HepG2 (cell line): ENCODE results near the gene CTNNA3. TPM values are rescaled to one million over a fixed set of nuclear protein-coding genes. Genes with fewer than 3 reads are reported as not detected.

Experiments
- ATAC-seq: fragments of 200-7000 bp; cut with Tn5 transposase; 3 replicates; pipeline ENCODE4 v1.9.1; 2020; ENCODE audit warnings: mild to moderate bottlenecking, moderate library complexity
- BruUV-seq: library from RNA; stranded (reverse); fragments of 400-500 nt; replicated peaks from 2 replicates; lab custom pipeline; 2021; lab: Mats Ljungman, UMichigan
- CTCF ChIA-PET: fragments of 300-600 bp; formaldehyde crosslinking; extraction: SDS; loops from one replicate; lab custom pipeline; 2021; ENCODE audit warnings: low total read pairs, inconsistent platforms, low intra/inter-chr PET ratio; lab: Yijun Ruan, JAX
- POLR2A ChIA-PET: fragments of 350-600 bp; sonication (Branson Sonifier 250); formaldehyde crosslinking; loops from one replicate; lab custom pipeline; 2020; ENCODE audit warnings: antibody characterized with exemption, inconsistent platforms; lab: Yijun Ruan, JAX
- DNase-seq: peaks from one replicate; pipeline ENCODE4 v3.0.0-alpha.2; 2015; ENCODE audit warnings: low spot score
- FAIRE-seq: peaks from 3 replicates; lab custom pipeline; 2011; peaks lifted over from hg19 to GRCh38; lab: Jason Lieb, UNC
- H2AFZ ChIP-seq: one replicate; pipeline ENCODE4 v1.6.1; 2011; ENCODE audit warnings: low read length, inconsistent platforms
- H3K27ac ChIP-seq: fragments of 300-600 bp; 3 replicates; pipeline ENCODE4 v1.8.0; 2011; ENCODE audit warnings: mixed run types, mild to moderate bottlenecking, mixed read lengths, low read length, inconsistent platforms; ENCODE audit not compliant: insufficient read depth; ENCODE audit errors: extremely low read length
- H3K27me3 ChIP-seq, 2 experiments: fragments of 200-600 bp in 1 of 2; 2 replicates in 1 of 2; 3 replicates in 1 of 2; pipeline versions ENCODE4 v1.6.0 to v1.8.0; 2011; ENCODE audit warnings: low read length in 2 of 2, mild to moderate bottlenecking in 2 of 2, moderate library complexity in 2 of 2, inconsistent platforms in 1 of 2; ENCODE audit not compliant: insufficient read depth in 2 of 2, control insufficient read depth in 1 of 2
- H3K36me3 ChIP-seq, 2 experiments: fragments of 200-600 bp in 1 of 2; replicated peaks in 1 of 2; 2 replicates in 1 of 2; 3 replicates in 1 of 2; pipeline versions ENCODE4 v1.5.1 to v1.8.0; 2011; ENCODE audit warnings: low read length in 2 of 2, inconsistent platforms in 1 of 2; ENCODE audit not compliant: insufficient read depth in 2 of 2, control insufficient read depth in 1 of 2
- H3K4me1 ChIP-seq: 2 replicates; pipeline ENCODE4 v1.5.1; 2012; ENCODE audit warnings: low read length, inconsistent platforms; ENCODE audit not compliant: insufficient read depth
- H3K4me2 ChIP-seq: 2 replicates; pipeline ENCODE4 v1.6.0; 2011; ENCODE audit warnings: low read depth, low read length, inconsistent platforms
- H3K4me3 ChIP-seq, 3 experiments: fragments of 200-600 bp in 1 of 3; sonication (generic), shearing (Covaris generic) in 1 of 3; replicated peaks in 1 of 3; 2 replicates each; pipeline ENCODE4 v1.5.1; 2011 to 2016; ENCODE audit warnings: low read length in 3 of 3, inconsistent platforms in 2 of 3, low read depth in 2 of 3, mild to moderate bottlenecking in 2 of 3, control low read depth in 1 of 3, mixed read lengths in 1 of 3; ENCODE audit not compliant: insufficient read depth in 1 of 3
- H3K79me2 ChIP-seq: one replicate; pipeline ENCODE4 v1.6.1; 2011; ENCODE audit warnings: low read length, inconsistent platforms; ENCODE audit not compliant: insufficient read depth
- H3K9ac ChIP-seq: 2 replicates; pipeline ENCODE4 v1.6.0; 2011; ENCODE audit warnings: mild to moderate bottlenecking, low read depth, low read length, inconsistent platforms; ENCODE audit not compliant: insufficient read depth
- H3K9me3 ChIP-seq: 2 replicates; pipeline ENCODE4 v1.5.1; 2012; ENCODE audit warnings: mild to moderate bottlenecking, low read length
- H4K20me1 ChIP-seq: 2 replicates; pipeline ENCODE4 v1.6.0; 2011; ENCODE audit warnings: inconsistent platforms, mild to moderate bottlenecking, low read length, moderate library complexity; ENCODE audit not compliant: insufficient read depth
- BORCS8-MEF2B ChIP-seq: sonication (generic); formaldehyde crosslinking; IDR thresholded peaks from 2 replicates; pipeline ENCODE4 v1.8.0; 2022; ENCODE audit warnings: mild to moderate bottlenecking, missing genetic modification reagents
- CBX1 ChIP-seq: IDR thresholded peaks from one replicate; pipeline ENCODE4 v1.6.1; 2016; ENCODE audit warnings: antibody characterized with exemption, low read depth
- CC2D1A ChIP-seq: sonication (generic); formaldehyde crosslinking; IDR thresholded peaks from 2 replicates; pipeline ENCODE4 v1.8.1; 2023; ENCODE audit warnings: mild to moderate bottlenecking, missing genetic modification reagents
- CEBPB ChIP-seq: IDR thresholded peaks from 2 replicates; pipeline ENCODE4 v1.6.1; 2011; ENCODE audit warnings: low read depth, low read length, improper control_type of control experiment, borderline replicate concordance
- FOXJ3 ChIP-seq: sonication (generic); formaldehyde crosslinking; IDR thresholded peaks from 2 replicates; pipeline ENCODE4 v1.4.0; 2020; ENCODE audit warnings: missing genetic modification reagents, mild to moderate bottlenecking, borderline replicate concordance
- FOXK2 ChIP-seq: fragments of 450-650 bp; IDR thresholded peaks from 2 replicates; pipeline ENCODE4 v1.6.1; 2016
- MED13 ChIP-seq: sonication (generic); formaldehyde crosslinking; IDR thresholded peaks from 2 replicates; pipeline ENCODE4 v1.5.0; 2020; ENCODE audit warnings: missing genetic modification reagents
- MLLT10 ChIP-seq: sonication (generic); formaldehyde crosslinking; IDR thresholded peaks from 2 replicates; pipeline ENCODE4 v1.4.0; 2020; ENCODE audit warnings: missing genetic modification reagents
- PRMT3 ChIP-seq: sonication (generic); formaldehyde crosslinking; IDR thresholded peaks from 2 replicates; pipeline ENCODE4 v1.8.1; 2022; ENCODE audit warnings: low read depth, mild to moderate bottlenecking, moderate library complexity, missing genetic modification reagents, borderline replicate concordance
- TP53 ChIP-seq: sonication (generic); formaldehyde crosslinking; conservative IDR thresholded peaks from 2 replicates; pipeline ENCODE4 v1.4.0; 2020; ENCODE audit warnings: missing genetic modification reagents
- ZFX ChIP-seq: sonication (generic); formaldehyde crosslinking; IDR thresholded peaks from 2 replicates; pipeline ENCODE4 v1.4.0; 2020; ENCODE audit warnings: mild to moderate bottlenecking, low read depth, missing genetic modification reagents, moderate library complexity
- ZNF124 ChIP-seq: sonication (generic); formaldehyde crosslinking; IDR thresholded peaks from 2 replicates; pipeline ENCODE4 v1.4.0; 2020; ENCODE audit warnings: missing genetic modification reagents
- ZNF616 ChIP-seq: sonication (generic); formaldehyde crosslinking; IDR thresholded peaks from 2 replicates; pipeline ENCODE4 v1.5.0; 2020; ENCODE audit warnings: low read depth, mild to moderate bottlenecking, missing genetic modification reagents
- ZNF761 ChIP-seq: sonication (generic); formaldehyde crosslinking; conservative IDR thresholded peaks from 2 replicates; pipeline ENCODE4 v1.4.0; 2020; ENCODE audit warnings: mild to moderate bottlenecking, missing genetic modification reagents
- ZNF768 ChIP-seq: sonication (generic); formaldehyde crosslinking; IDR thresholded peaks from 2 replicates; pipeline ENCODE4 v1.4.0; 2020; ENCODE audit warnings: missing genetic modification reagents
- WGBS: methylation state at CpG from one replicate; pipeline ENCODE4 v1.1.6; 2017; ENCODE audit warnings: low lambda C conversion rate; 5-methylcytosine and 5-hydroxymethylcytosine counted together
- in situ Hi-C: cut with HindIII; loops from 2 replicates; pipeline ENCODE4 v1.10.0; 2017; ENCODE audit warnings: low pct_unique_long_range_greater_than_20kb; ENCODE audit not compliant: extremely low pct_ligation_motif_present
- intact Hi-C: fragments of 100-400 bp; cut with micrococcal nuclease; formaldehyde crosslinking; loops from one replicate; pipeline ENCODE4 v1.10.0; 2022; ENCODE audit not compliant: unreplicated experiment
- polyA plus RNA-seq, 8 experiments: library from polyadenylated mRNA; depleted of rRNA in 3 of 8; stranded (reverse) in 7 of 8; unstranded in 1 of 8; fragments of >200 nt; fragmentation: Illumina TruSeq in 4 of 8; extraction: Trizol in 4 of 8; gene quantifications; 2 replicates each; pipeline versions ENCODE4 v1.2.1 to v1.2.3, GENCODE V29; 2011 to 2016; ENCODE audit warnings: low read depth in 4 of 8, missing spikeins in 1 of 8, mixed read lengths in 1 of 8; ENCODE audit not compliant: insufficient read depth in 1 of 8
- total RNA-seq, 5 experiments: library from RNA; depleted of rRNA; stranded (reverse); fragments of >200 nt; fragmentation: Illumina TruSeq; extraction: Trizol; gene quantifications; 2 replicates each; pipeline ENCODE4 v1.2.3, GENCODE V29; 2016; ENCODE audit warnings: low read depth in 1 of 5
- TF ChIP-seq, protein P1 (sequence below): IDR thresholded peaks from 2 replicates; pipeline ENCODE4 v1.6.1; 2012; ENCODE audit warnings: low read depth, low read length, improper control_type of control experiment
- TF ChIP-seq, protein P2 (sequence below): sonication (generic); formaldehyde crosslinking; IDR thresholded peaks from 2 replicates; pipeline ENCODE4 v1.4.0; 2020; ENCODE audit warnings: mild to moderate bottlenecking, missing genetic modification reagents
- TF ChIP-seq, protein P3 (sequence below): sonication (generic); formaldehyde crosslinking; IDR thresholded peaks from 2 replicates; pipeline ENCODE4 v1.4.0; 2020; ENCODE audit warnings: mild to moderate bottlenecking, low read depth, missing genetic modification reagents

Gene CTNNA3
- total and polyA plus RNA-seq, 2 of the 13 experiments (the other 11 are each of a cell fraction or from before 2014, with no cell fraction given) = not detected

DNA sequence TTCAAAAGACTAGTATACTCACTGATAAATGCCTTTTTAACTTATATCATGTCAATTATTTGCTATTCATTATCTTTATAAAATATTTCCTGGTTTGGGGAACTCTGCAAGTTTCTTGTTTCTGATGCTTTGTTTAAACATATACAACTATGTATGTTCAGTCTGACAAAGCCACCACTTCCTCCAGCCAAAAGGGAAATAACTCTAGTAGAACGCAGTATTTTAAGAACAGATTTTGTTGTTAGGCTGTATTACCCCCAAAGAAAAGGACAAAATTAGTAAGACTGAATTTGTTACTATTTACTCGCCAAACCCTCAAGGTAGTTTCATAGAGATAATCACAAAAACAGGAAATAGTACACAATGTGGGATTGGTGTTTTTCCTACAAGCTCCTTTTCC is 691.3 kb downstream of the CTNNA3 start (continued):
- TF ChIP-seq CC2D1A = no peak
- no peak for TF ChIP-seq ZFX (CRISPR knock-in tag)
- no peak for TF ChIP-seq CEBPB

DNA sequence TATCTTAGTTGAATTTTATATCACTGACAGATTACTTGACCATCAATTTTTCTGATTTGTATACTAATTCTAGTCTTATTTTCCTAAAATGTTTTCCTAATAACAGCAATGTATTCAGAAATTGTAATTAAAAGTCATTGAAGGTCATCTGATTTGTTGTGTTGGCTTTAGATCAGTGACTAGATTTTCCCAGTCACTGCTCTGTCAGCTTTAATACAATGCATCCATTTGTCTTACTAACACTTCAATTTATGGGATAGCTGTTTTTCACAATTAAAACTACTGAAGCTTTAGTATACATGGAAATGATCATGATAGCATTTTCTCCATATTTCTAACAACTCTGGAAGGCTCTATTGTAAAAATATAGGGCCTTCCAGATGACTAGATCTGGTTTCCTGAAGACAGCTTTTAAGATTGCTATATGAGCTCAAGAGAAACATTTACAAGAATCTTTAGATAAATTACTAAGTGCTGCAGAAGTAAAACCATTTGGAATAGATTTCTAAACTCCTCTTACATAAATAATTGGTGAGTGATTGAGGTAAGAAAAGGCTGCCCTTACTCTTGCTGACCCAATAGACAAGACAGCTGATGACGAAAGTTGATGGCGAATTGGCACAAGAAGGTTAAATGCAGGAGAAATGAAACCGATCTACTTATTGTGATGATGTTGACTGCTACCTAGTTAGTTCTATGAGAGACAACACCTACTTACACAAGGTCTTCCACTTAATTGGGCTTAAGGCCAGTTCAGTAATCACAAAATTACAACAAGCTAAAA is 696.0 kb downstream of the CTNNA3 start:
- Histone ChIP-seq H4K20me1 (no peaks in the 10 kb centered on the region), H3K9me3 (no peaks in the 10 kb centered on the region), H3K4me2 (no peak overlapping the region), H3K27ac (no peak overlapping the region), H3K9ac (no peak overlapping the region), H3K4me1 (no peaks in the 10 kb centered on the region), H3K36me3 (no peaks in the 10 kb centered on the region), H3K27me3 (no peaks in the 10 kb centered on the region), H2AFZ (no peak overlapping the region), H3K4me3 (no peak overlapping the region), H3K79me2 (no peaks in the 10 kb centered on the region)
- POLR2A ChIA-PET = no interaction called here
- FAIRE-seq (no peak), ATAC-seq (no peak), DNase-seq (no peak)
- intact Hi-C loops = no loop called here
- BruUV-seq = no TSS peak
- CTCF ChIA-PET = no interaction called here
- TF ChIP-seq ZNF768 (CRISPR knock-in tag) (no peak), MED13 (CRISPR knock-in tag) (no peak), ZNF761 (CRISPR knock-in tag) (no peak), CBX1 (no peak), BORCS8-MEF2B (CRISPR knock-in tag) (no peak), TP53 (CRISPR knock-in tag) (no peak), ZNF616 (no peak), MLLT10 (CRISPR knock-in tag) (no peak), ZNF124 (CRISPR knock-in tag) (no peak), FOXJ3 (no peak), FOXK2 (no peak), PRMT3 (CRISPR knock-in tag) (no peak)
- TF ChIP-seq, protein P1, sequence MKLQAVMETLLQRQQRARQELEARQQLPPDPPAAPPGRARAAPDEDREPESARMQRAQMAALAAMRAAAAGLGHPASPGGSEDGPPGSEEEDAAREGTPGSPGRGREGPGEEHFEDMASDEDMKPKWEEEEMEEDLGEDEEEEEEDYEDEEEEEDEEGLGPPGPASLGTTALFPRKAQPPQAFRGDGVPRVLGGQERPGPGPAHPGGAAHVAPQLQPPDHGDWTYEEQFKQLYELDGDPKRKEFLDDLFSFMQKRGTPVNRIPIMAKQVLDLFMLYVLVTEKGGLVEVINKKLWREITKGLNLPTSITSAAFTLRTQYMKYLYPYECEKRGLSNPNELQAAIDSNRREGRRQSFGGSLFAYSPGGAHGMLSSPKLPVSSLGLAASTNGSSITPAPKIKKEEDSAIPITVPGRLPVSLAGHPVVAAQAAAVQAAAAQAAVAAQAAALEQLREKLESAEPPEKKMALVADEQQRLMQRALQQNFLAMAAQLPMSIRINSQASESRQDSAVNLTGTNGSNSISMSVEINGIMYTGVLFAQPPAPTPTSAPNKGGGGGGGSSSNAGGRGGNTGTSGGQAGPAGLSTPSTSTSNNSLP = no peak
- TF ChIP-seq, protein P2, sequence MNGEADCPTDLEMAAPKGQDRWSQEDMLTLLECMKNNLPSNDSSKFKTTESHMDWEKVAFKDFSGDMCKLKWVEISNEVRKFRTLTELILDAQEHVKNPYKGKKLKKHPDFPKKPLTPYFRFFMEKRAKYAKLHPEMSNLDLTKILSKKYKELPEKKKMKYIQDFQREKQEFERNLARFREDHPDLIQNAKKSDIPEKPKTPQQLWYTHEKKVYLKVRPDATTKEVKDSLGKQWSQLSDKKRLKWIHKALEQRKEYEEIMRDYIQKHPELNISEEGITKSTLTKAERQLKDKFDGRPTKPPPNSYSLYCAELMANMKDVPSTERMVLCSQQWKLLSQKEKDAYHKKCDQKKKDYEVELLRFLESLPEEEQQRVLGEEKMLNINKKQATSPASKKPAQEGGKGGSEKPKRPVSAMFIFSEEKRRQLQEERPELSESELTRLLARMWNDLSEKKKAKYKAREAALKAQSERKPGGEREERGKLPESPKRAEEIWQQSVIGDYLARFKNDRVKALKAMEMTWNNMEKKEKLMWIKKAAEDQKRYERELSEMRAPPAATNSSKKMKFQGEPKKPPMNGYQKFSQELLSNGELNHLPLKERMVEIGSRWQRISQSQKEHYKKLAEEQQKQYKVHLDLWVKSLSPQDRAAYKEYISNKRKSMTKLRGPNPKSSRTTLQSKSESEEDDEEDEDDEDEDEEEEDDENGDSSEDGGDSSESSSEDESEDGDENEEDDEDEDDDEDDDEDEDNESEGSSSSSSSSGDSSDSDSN (CRISPR knock-in tag) = no peak
- TF ChIP-seq, protein P3, sequence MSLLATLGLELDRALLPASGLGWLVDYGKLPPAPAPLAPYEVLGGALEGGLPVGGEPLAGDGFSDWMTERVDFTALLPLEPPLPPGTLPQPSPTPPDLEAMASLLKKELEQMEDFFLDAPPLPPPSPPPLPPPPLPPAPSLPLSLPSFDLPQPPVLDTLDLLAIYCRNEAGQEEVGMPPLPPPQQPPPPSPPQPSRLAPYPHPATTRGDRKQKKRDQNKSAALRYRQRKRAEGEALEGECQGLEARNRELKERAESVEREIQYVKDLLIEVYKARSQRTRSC = no peak
- in situ Hi-C loops = no loop called here
- WGBS = 50% methylated on average over 3 of the region's 3 CpGs
